ENCODE results near the gene ITGA8.

DNA sequence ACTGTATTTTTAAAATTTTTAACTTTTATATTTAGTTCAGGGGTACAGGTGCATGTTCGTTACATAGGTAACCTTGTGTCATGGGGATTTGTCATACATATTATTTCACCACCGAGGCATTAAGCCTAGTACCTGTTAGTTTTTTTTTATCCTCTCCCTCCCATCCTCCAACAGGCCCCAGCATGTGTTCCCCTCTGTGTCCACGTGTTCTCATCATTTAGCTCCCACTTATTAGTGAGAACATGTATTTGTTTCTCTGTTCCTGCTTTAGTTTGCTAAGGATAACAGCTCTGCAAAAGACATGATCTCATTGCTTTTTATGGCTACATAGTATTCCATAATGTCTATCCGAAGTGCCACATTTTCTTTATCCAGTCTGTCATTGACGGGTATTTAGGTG lies 22.4 kb upstream of the ITGA8 start:
- TF ChIP-seq, protein P1, sequence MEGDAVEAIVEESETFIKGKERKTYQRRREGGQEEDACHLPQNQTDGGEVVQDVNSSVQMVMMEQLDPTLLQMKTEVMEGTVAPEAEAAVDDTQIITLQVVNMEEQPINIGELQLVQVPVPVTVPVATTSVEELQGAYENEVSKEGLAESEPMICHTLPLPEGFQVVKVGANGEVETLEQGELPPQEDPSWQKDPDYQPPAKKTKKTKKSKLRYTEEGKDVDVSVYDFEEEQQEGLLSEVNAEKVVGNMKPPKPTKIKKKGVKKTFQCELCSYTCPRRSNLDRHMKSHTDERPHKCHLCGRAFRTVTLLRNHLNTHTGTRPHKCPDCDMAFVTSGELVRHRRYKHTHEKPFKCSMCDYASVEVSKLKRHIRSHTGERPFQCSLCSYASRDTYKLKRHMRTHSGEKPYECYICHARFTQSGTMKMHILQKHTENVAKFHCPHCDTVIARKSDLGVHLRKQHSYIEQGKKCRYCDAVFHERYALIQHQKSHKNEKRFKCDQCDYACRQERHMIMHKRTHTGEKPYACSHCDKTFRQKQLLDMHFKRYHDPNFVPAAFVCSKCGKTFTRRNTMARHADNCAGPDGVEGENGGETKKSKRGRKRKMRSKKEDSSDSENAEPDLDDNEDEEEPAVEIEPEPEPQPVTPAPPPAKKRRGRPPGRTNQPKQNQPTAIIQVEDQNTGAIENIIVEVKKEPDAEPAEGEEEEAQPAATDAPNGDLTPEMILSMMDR (IDR thresholded peaks at IDR 0.05): no peak
- no peak for TF ChIP-seq POLR2A (IDR thresholded peaks at IDR 0.05)

Measured in heart left ventricle (tissue), 13 donors.